Chondrocyte (in vitro differentiated cells): Measurements from ENCODE around the gene LAMP2. TPM values are rescaled to one million over a fixed set of nuclear protein-coding genes. Genes with fewer than 3 reads are reported as not detected.
A peak's percentile ranks its signal among the peaks of the same experiment; 100 is the strongest.

Experiments used
- DNase-seq: peaks from one replicate; pipeline ENCODE4 v3.0.0; 2021; ENCODE audit warnings: mixed read lengths, low spot score
- H3K27ac Mint-ChIP-seq: one replicate; pipeline ENCODE4 v1.8.0; 2021; ENCODE audit warnings: mild to moderate bottlenecking, moderate library complexity, mixed read lengths; ENCODE audit not compliant: unreplicated experiment
- H3K27me3 Mint-ChIP-seq: 2 replicates; pipeline ENCODE4 v1.8.0; 2021; ENCODE audit warnings: low read depth, mixed read lengths
- H3K36me3 Mint-ChIP-seq: 2 replicates; pipeline ENCODE4 v1.8.0; 2021; ENCODE audit warnings: low read depth, mixed read lengths
- H3K4me1 Mint-ChIP-seq: 2 replicates; pipeline ENCODE4 v1.8.0; 2021; ENCODE audit warnings: low read depth, mild to moderate bottlenecking, mixed read lengths
- H3K4me3 Mint-ChIP-seq: one replicate; pipeline ENCODE4 v1.8.0; 2021; ENCODE audit warnings: mild to moderate bottlenecking, moderate library complexity, mixed read lengths; ENCODE audit not compliant: unreplicated experiment
- H3K9me3 Mint-ChIP-seq: 2 replicates; pipeline ENCODE4 v1.8.0; 2021; ENCODE audit warnings: low read depth, mixed read lengths
- CTCF ChIP-seq: fragments of 200-600 bp; sonication (generic); IDR thresholded peaks from 2 replicates; pipeline ENCODE4 v1.5.0; 2021; ENCODE audit warnings: antibody characterized with exemption, mild to moderate bottlenecking, moderate library complexity
- total RNA-seq: library from RNA; stranded (reverse); gene quantifications from 3 replicates; pipeline ENCODE4 v1.2.1, GENCODE V29; 2021

Gene LAMP2
- total RNA-seq, 1 donor from 2014 or later = 157 TPM

GRCh38 chrX:120450163-120450562, 18.9 kb downstream of the LAMP2 start:
- DNase-seq = no peak
- H3K4me3 Mint-ChIP-seq = no peak overlapping the region
- H3K36me3 Mint-ChIP-seq = peaks cover 2% of the 10 kb centered on the region
- H3K27me3 Mint-ChIP-seq = no peaks in the 10 kb centered on the region
- peaks cover 9% of the 10 kb centered on the region for H3K4me1 Mint-ChIP-seq
- no peaks in the 10 kb centered on the region for H3K9me3 Mint-ChIP-seq
- peak; percentile 71 for TF ChIP-seq CTCF
- H3K27ac Mint-ChIP-seq = no peak overlapping the region

GRCh38 chrX:120446498-120446897, 22.6 kb downstream of the LAMP2 start:
- no peak overlapping the region for H3K4me3 Mint-ChIP-seq
- H3K27me3 Mint-ChIP-seq = no peaks in the 10 kb centered on the region
- peaks cover 9% of the 10 kb centered on the region for H3K4me1 Mint-ChIP-seq
- no peak overlapping the region for H3K27ac Mint-ChIP-seq
- H3K9me3 Mint-ChIP-seq = peaks cover 6% of the 10 kb centered on the region
- no peak for DNase-seq
- no peak for TF ChIP-seq CTCF
- H3K36me3 Mint-ChIP-seq = peaks cover 8% of the 10 kb centered on the region

- no peak for TF ChIP-seq CTCF
- H3K27me3 Mint-ChIP-seq = no peaks in the 10 kb centered on the region
- peaks cover 10% of the 10 kb centered on the region for H3K36me3 Mint-ChIP-seq
- no peak overlapping the region for H3K27ac Mint-ChIP-seq
- H3K4me3 Mint-ChIP-seq = no peak overlapping the region
- no peak for DNase-seq
- H3K9me3 Mint-ChIP-seq = peaks cover 6% of the 10 kb centered on the region
- H3K4me1 Mint-ChIP-seq = no peaks in the 10 kb centered on the region
Observed at GRCh38 chrX:120439921-120440320, 29.2 kb downstream of the LAMP2 start.

DNA sequence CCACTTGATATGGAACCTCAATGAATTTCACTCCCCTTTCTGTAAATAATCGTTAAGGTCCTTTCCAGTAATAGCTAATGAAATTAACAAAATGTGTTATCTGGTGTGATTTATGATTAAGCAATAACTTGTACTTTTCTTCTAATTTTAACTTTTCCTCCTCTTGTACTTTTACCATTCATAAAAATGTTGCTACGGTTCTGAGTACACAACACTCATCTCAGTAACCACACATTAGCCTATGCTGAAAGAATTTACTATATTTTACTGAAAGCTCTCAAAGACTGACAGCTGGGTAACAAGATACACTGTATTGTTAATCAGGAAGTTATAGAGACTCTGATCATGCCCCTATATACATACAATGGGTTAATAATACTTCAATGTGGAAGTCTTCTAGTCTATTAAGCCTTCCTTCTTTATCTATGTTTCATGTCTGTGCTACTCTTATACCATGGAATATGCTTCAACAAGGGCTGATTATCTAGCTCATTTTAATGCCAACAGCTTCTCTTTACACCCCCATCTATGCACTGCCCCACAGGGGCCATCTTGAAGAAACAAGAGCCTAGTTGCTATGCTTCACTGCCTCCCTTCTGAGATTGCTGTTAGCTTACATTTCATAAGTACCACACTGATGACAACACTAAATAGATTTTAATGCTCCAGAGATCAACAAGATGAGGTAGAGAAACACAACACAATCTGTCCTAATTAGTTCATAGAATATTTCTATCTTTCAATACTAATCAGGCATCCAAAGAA, 39.1 kb downstream of the LAMP2 start:
- H3K27ac Mint-ChIP-seq = peak overlapping the region; percentile 38
- H3K9me3 Mint-ChIP-seq = peaks cover 6% of the 10 kb centered on the region
- no peaks in the 10 kb centered on the region for H3K27me3 Mint-ChIP-seq
- no peak overlapping the region for H3K4me3 Mint-ChIP-seq
- peaks cover 2% of the 10 kb centered on the region for H3K36me3 Mint-ChIP-seq
- peaks cover 38% of the 10 kb centered on the region for H3K4me1 Mint-ChIP-seq
- TF ChIP-seq CTCF = no peak
- DNase-seq = no peak

- DNase-seq = no peak
- Mint-ChIP-seq H3K9me3 (peaks cover 6% of the 10 kb centered on the region), H3K4me1 (peaks cover 38% of the 10 kb centered on the region), H3K36me3 (peaks cover 2% of the 10 kb centered on the region), H3K4me3 (no peak overlapping the region), H3K27ac (no peak overlapping the region), H3K27me3 (no peaks in the 10 kb centered on the region)
- no peak for TF ChIP-seq CTCF
Observed at GRCh38 chrX:120428309-120428708, 40.8 kb downstream of the LAMP2 start.
